ENCODE data around the gene NTN1. TPM values are rescaled to one million over a fixed set of nuclear protein-coding genes. Genes with fewer than 3 reads are reported as not detected.
"Not testable (repeated sequence)": the region's sequence is repeated elsewhere in the genome, so short reads cannot be mapped to it uniquely, and the experiment has no call there.

NTN1 gene
- total RNA-seq, 2 experiments from 2014 or later: 1.2 to 1.3 TPM

DNA sequence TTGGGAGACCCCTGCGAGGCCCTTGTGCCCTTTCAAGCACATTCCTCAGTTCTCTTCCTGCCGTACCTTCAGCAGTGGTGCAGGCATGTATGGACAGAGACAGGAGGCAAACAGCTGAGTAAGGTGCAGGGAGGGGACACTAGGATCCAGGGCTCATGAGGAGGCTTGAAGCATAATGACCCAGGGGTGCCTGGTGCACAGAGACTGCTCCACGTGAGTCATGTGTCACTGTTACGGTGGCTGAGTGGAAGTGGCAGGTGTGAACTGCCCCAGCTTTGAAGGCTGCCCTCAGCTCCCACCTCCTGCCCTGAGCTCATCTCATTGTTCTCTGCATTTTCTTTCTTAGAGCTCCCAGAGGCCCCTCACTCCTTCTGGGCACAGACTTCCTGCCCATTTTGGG lies 124.8 kb downstream of the NTN1 start:
- POLR2A ChIA-PET: no interaction called here
- intact Hi-C loops (cut with micrococcal nuclease): no loop called here
- Mint-ChIP-seq H3K4me3 (no peak overlapping the region), H3K36me3 (ENCODE audit: low read depth) (no peaks in the 10 kb centered on the region), H3K27ac (no peak overlapping the region), H3K9me3 (no peaks in the 10 kb centered on the region), H3K4me1 (ENCODE audit: low read depth) (no peaks in the 10 kb centered on the region), H3K27me3 (no peaks in the 10 kb centered on the region)
- CTCF ChIA-PET: interaction anchor here (1.1 kb wide), 1 partner anchor 146 kb away, joined by 3 read pairs; no protein-coding TSS in a partner anchor
- DNase-seq (no peak), ATAC-seq (no peak)
- TF ChIP-seq, protein P1, sequence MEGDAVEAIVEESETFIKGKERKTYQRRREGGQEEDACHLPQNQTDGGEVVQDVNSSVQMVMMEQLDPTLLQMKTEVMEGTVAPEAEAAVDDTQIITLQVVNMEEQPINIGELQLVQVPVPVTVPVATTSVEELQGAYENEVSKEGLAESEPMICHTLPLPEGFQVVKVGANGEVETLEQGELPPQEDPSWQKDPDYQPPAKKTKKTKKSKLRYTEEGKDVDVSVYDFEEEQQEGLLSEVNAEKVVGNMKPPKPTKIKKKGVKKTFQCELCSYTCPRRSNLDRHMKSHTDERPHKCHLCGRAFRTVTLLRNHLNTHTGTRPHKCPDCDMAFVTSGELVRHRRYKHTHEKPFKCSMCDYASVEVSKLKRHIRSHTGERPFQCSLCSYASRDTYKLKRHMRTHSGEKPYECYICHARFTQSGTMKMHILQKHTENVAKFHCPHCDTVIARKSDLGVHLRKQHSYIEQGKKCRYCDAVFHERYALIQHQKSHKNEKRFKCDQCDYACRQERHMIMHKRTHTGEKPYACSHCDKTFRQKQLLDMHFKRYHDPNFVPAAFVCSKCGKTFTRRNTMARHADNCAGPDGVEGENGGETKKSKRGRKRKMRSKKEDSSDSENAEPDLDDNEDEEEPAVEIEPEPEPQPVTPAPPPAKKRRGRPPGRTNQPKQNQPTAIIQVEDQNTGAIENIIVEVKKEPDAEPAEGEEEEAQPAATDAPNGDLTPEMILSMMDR (IDR thresholded peaks at IDR 0.05): no peak

DNA sequence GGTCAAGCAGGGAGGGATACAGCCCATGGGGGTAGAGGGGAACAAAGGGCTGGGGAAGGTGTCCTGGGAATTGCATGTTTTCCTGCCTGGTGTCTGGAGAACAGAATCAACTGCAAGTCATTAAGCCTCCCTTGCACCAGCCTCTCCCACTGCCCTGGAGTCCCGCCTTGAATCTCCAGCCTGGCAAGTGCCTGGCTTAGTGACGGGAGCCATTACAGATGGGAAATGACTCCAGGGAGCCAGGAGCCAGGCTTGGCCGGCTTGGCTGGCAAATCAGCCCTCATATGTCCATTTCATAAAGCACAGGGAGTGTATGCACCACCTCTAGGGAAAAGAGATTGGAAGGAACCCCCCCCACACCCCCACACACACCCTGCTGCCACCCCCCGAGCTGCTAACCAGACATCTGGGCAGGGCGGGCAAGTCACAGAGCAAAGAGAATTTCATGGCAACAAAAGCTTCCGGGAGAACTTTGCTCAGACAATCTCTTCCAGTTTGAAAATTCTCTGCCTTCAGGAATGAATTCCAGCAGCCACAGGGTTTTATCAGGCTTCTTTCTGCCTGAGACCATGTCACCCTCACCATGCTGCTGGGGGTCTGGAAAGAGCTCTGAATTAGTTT lies 127.7 kb downstream of the NTN1 start:
- no peaks in the 10 kb centered on the region for H3K9me3 Mint-ChIP-seq
- H3K36me3 Mint-ChIP-seq (ENCODE audit: low read depth): no peaks in the 10 kb centered on the region
- no peak overlapping the region for H3K27ac Mint-ChIP-seq
- H3K27me3 Mint-ChIP-seq: no peaks in the 10 kb centered on the region
- ChIA-PET POLR2A (no interaction called here), CTCF (no interaction called here)
- intact Hi-C loops (cut with micrococcal nuclease): no loop called here
- DNase-seq: no peak
- no peak overlapping the region for H3K4me3 Mint-ChIP-seq
- no peaks in the 10 kb centered on the region for H3K4me1 Mint-ChIP-seq (ENCODE audit: low read depth)
- TF ChIP-seq, protein P1 (IDR thresholded peaks at IDR 0.05): no peak
- no peak for ATAC-seq

- intact Hi-C loops (cut with micrococcal nuclease): no loop called here
- Mint-ChIP-seq H3K4me3 (no peak overlapping the region), H3K9me3 (no peaks in the 10 kb centered on the region), H3K36me3 (ENCODE audit: low read depth) (no peaks in the 10 kb centered on the region), H3K27me3 (no peaks in the 10 kb centered on the region), H3K27ac (no peak overlapping the region), H3K4me1 (ENCODE audit: low read depth) (no peaks in the 10 kb centered on the region)
- CTCF ChIA-PET: no interaction called here
- ATAC-seq: no peak
- POLR2A ChIA-PET: no interaction called here
- TF ChIP-seq, protein P1 (IDR thresholded peaks at IDR 0.05): no peak
- DNase-seq: no peak
Observed at GRCh38 chr17:9150446-9151090, 129.3 kb downstream of the NTN1 start.

DNA sequence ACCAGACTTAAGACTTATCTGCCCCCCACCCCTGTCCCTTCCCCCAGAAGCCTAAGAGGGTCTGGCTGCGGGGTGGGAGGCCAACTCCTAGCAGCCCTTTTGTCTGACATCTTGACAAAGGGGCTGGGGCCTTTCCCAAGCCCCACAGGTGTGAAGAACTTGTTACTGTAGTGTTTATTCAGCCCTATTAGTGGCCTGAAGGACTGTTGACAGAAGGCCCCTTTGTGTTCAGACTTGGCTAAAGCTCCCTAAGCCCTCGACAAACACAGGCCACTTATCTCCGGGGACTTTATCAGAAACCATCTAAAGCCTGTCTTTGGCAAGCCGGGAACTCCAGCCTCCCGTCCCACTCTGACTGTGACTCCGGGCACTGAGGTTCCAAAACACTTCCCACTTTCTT lies 129.8 kb downstream of the NTN1 start:
- no peaks in the 10 kb centered on the region for H3K27me3 Mint-ChIP-seq
- no peak overlapping the region for H3K4me3 Mint-ChIP-seq
- CTCF ChIA-PET: no interaction called here
- POLR2A ChIA-PET: no interaction called here
- no peaks in the 10 kb centered on the region for H3K4me1 Mint-ChIP-seq (ENCODE audit: low read depth)
- H3K36me3 Mint-ChIP-seq (ENCODE audit: low read depth): no peaks in the 10 kb centered on the region
- intact Hi-C loops (cut with micrococcal nuclease): no loop called here
- TF ChIP-seq, protein P1 (IDR thresholded peaks at IDR 0.05): no peak
- H3K27ac Mint-ChIP-seq: no peak overlapping the region
- no peaks in the 10 kb centered on the region for H3K9me3 Mint-ChIP-seq
- no peak for DNase-seq
- ATAC-seq: no peak

DNA sequence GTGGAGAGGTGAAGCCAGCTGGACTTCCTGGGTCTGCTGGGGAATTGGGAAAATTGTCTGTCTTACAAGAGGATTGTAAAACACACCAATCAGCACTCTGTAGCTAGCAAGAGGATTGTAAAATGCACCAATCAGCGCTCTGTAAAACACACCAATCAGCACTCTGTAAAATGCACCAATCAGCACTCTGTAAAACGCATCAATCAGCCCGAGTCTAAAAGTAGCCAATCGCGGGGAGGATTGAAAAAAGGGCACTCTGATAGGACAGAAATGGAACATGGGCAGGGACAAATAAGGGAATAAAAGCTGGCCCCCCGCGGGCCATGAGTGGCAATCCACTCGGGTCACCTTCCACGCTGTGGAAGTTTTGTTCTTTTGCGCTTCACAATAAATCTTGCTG lies 130.4 kb downstream of the NTN1 start:
- H3K27ac Mint-ChIP-seq; POLR2A ChIA-PET; H3K27me3 Mint-ChIP-seq; intact Hi-C loops (cut with micrococcal nuclease); DNase-seq; H3K4me1 Mint-ChIP-seq (ENCODE audit: low read depth); H3K4me3 Mint-ChIP-seq; H3K9me3 Mint-ChIP-seq; ATAC-seq; CTCF ChIA-PET; H3K36me3 Mint-ChIP-seq (ENCODE audit: low read depth): not testable (repeated sequence)

All from activated CD8-positive, alpha-beta T cell treated with anti-CD3 and anti-CD28 coated beads for 36 hours (primary cell).